SH-SY5Y (cell line): Measurements from ENCODE around the gene ANO4.

Source experiments
- GATA2 ChIP-seq: IDR thresholded peaks from 2 replicates; pipeline ENCODE4 v1.6.1; 2011; ENCODE audit warnings: mild to moderate bottlenecking, low read depth, low read length
- GATA3 ChIP-seq: IDR thresholded peaks from 2 replicates; pipeline ENCODE4 v1.6.1; 2011; ENCODE audit warnings: low read depth, mild to moderate bottlenecking, low read length, moderate library complexity

GRCh38 chr12:101038289-101038871 is 243.8 kb downstream of the ANO4 start:
- TF ChIP-seq GATA2 (no peak), GATA3 (no peak)
